Spleen (tissue), 7 donors: ENCODE data around the gene GREB1.

Experiments used
- CTCF ChIP-seq, 11 experiments: fragments of 200-600 bp in 7 of 11; fragments of 450-650 bp in 4 of 11; sonication (generic) in 4 of 11; IDR thresholded peaks in 8 of 11; conservative IDR thresholded peaks in 3 of 11; 1 replicate in 7 of 11; 2 replicates in 4 of 11; pipeline versions ENCODE4 v1.4.0 to v1.8.0; 2016 to 2021; ENCODE audit warnings: antibody characterized with exemption in 11 of 11, inconsistent platforms in 4 of 11, mild to moderate bottlenecking in 1 of 11
- POLR2A ChIP-seq, 3 donors: fragments of 450-650 bp; IDR thresholded peaks; one replicate each; pipeline ENCODE4 v1.5.1; 2017; ENCODE audit warnings: antibody characterized with exemption in 3 of 3, mild to moderate bottlenecking in 1 of 3
- donor health status: DM: no; HTN: no; CAD: no; lungs with moderate emphysema.
- donor health status: DM: no; HTN: no; CAD: no.
- donor health status: DM: no; HTN: no; CAD: no.

GRCh38 chr2:11624893-11625292 is 91.0 kb downstream of the GREB1 start:
- TF ChIP-seq CTCF (IDR thresholded peaks at IDR 0.05 in 8 of 11, conservative IDR thresholded peaks at IDR 0.05 in 3 of 11) (no peak), POLR2A (IDR thresholded peaks at IDR 0.05) (no peak)
